ENCODE data around the gene PANX3.
"Not testable (repeated sequence)": the region's sequence is repeated elsewhere in the genome, so short reads cannot be mapped to it uniquely, and the experiment has no call there.

The PANX3 gene

GRCh38 chr11:124611064-124611463, at the start of gene PANX3:
PANX3 (plus strand) TSS chr11:124611428; CDS start chr11:124611557, 129 bp downstream.
- DNase-seq, result no peak

- DNase-seq, result no peak
Observed at GRCh38 chr11:124569697-124570096, 41.5 kb upstream of the PANX3 start, which contains the start of gene OR8A1. OR8A1 (plus strand) TSS chr11:124569997; CDS start chr11:124570120, 123 bp downstream.

- DNase-seq, result no peak
Observed at GRCh38 chr11:124570160-124570559, 41.1 kb upstream of the PANX3 start.

- DNase-seq, result no peak
Observed at GRCh38 chr11:124577716-124578427, 33.4 kb upstream of the PANX3 start.

DNA sequence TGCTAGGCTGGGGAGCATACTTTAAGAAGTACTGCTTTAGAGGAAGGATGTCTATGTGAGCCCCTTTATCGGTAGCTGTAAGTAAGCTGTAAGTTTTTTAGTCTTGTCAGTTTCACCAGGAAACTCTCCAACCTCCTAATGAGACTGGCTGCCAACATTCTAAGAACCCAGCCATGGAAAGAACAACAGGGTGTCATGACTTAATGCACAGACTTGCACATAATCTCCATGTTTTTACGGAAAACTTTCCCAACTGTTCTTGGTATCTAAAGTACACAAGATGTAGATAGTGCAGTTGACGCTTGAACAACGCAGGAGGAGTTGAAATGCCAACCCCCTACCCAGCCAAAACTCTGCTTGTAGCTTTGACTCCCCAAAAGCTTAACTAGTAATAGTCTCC, 32.5 kb upstream of the PANX3 start:
- no peak for DNase-seq

DNA sequence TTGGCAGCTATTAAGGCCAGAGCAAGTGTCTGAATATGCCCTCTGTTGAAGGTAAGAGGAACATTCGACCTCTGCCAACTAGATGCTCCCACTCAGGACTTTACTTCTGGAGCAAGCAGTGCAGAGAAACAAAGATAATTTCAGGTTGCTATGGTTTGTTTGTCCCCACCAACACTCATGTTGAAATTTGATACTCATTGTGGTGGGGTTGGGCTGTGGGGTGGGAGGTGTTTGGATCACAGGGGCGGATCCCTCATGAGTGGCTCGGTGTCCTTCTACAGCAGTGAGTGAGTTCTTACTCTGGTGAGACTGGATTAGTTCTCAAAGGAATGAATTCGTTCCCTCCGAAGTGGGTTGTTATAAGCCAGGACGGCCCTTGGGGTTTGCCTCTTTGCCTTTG, 29.4 kb upstream of the PANX3 start:
- no peak for DNase-seq

DNA sequence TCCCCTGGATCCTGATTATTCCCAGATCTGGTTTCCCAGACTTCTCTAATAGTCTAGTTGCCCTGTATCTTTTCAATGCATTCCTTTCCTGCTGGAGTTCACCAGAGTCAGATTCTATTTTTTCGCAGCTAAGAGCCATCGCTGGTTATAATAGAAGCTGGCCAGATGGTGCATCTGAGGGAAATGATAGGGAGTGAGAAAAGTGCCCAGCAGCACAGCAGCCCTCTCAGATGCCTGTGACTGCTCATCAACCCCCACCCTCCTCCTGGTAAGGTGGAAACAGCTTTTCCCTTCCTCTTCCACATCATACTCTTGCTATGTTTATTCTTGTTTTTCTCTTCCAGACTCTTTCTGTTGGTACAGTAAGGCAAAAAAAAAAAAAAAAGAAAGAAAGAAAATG, 28.7 kb upstream of the PANX3 start:
- DNase-seq, result no peak

GRCh38 chr11:124583781-124584180, 27.4 kb upstream of the PANX3 start:
- no peak for DNase-seq

DNA sequence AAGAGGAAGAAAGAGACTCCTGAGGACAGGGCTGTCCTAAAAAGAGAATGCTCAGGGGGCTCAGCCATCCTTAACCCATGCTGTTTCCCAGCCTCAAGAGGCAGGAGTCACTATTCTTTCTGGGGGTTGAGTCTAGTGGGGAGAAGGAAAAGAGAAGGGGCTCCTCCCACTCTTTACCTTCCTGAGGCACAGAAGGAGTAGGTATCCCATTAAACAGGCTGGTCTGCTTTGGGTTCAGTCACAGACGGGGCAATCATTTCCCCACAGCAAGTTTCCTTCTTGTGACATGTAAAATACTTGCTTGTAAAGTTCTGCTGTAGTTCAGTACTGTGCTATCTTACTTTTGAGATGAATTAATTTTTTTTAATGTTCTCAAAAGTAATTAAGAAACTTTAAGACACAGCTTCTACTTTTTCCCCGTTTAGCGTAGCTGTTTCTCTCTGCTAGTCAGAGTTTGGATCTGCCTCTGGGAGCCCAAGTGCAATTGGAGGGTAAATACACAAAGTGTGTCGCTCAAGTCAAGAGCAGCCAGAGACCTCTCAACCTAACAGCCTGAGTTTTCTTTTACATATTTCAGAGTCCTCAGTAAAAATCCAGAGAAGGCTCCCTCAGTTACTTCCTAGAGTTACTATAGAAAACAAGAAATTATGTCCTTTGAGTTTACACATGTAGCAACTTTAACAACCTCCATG, 26.4 kb upstream of the PANX3 start:
- DNase-seq, result no peak

DNA sequence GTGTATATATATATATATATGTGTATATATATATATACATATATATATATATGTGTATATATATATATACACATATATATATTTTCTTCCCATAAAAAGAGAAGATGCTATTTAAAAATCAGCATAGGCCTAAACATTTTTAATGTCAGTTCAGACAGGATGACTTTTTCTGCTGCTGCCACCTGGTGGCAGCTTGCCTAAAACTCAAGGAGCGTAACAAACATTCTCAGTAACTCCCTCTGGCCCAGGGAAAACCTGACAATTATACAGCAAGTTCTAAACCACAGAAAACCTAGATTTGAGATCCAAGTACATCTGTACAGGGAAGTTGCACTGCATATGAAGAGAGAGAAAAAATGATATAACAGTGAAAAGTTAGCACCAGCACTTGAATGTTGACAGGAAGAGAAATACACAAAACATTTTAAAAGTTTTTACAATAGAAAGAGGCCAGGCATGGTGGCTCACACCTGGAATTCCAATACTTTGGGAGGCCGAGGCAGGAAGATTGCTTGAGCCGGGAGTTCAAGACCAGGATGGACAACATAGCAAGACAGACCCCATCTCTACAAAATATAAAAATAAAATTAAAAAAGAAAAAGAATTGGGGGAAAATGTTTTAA, 24.9 kb upstream of the PANX3 start:
- peak; percentile 70 to 83 for DNase-seq

DNA sequence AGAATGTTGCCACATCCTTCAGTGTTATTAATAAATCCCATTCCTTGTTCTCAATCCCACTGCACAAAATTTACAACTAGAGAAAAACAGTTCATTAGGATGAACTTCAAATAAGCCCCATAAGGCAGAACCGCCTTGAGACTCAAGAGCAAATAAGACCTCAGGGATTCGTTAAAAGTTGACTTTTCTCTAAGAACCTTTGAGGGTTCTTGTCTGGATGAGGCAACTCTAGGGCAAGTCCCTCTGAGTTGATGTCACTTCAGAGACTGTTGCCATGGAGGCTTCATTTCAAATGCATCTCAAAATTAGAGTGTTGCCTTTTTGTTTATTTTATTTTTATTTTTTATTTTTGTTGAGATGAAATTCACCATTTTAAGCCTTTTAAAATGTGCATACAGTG, 19.8 kb upstream of the PANX3 start:
- no peak for DNase-seq

DNA sequence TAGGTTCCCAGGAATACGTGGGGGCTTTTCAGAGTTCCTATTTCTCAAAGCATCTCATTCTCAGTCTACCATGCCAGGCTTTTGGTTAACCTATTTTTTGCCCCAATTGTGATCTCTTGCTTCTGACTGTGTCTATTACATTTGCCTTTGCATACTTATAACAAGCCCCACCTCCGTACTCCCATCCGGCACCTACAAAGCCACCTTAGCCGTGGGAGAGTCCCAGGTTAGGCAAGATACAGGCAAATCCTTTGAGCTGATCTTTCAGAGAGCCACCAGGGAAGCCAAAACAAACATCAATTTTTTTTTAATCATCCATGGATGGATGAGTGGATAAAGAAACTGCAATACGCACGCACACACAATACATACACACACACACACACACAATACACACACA, 18.6 kb upstream of the PANX3 start:
- no peak for DNase-seq

- DNase-seq, result no peak
Observed at GRCh38 chr11:124595302-124595701, 15.9 kb upstream of the PANX3 start.

DNA sequence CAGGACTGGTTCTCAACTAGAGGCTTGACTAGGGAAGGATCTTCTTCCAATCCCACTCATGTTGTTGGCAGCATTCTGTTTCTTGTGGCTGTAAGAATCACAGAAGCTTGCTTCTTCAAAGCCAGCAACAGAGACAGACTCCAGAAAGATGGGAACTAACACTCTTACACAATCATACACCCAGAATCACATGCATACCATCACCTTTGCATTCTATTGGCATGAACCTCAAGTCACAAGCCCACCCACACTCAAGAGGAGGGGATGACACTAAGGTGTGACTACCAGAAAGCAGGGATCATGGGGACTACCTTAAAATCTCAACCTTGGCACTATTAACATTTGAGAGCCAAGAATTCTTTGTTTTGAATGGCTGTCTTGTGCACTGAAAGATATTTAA, 13.6 kb upstream of the PANX3 start:
- no peak for DNase-seq

DNA sequence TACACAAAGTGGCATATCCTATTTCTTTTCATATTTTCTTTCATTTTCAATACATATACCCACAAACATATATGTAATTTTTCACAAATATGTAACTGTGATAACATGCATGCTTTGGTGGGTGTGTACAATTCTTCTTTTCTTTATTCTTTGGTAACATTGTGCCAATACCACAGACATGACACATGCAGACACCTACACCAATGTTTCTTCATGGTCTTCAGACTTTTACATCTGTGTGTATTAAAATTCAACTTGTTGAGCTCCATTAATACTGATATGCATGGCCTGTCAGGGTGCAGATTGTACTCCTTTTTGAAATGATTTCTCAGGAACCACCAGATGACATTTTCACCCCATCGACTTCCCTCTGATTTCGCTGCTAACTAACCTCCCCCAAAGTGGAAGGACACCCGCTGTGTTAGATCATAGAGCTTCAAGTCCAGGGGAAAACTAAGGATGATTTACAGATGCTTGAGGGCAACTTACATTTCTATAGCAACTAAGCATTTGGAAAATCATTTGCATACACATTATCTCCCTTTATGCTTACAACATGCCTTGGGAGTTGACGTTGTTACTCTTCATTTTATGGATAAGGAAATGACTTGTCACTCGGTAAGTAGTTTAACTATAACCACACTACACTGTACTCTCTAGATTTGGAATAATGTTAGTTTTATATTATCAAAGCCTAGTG, 10.5 kb upstream of the PANX3 start:
- DNase-seq, result peak; percentile 77 to 90

- no peak for DNase-seq
Observed at GRCh38 chr11:124602193-124602592, 9.0 kb upstream of the PANX3 start.

DNA sequence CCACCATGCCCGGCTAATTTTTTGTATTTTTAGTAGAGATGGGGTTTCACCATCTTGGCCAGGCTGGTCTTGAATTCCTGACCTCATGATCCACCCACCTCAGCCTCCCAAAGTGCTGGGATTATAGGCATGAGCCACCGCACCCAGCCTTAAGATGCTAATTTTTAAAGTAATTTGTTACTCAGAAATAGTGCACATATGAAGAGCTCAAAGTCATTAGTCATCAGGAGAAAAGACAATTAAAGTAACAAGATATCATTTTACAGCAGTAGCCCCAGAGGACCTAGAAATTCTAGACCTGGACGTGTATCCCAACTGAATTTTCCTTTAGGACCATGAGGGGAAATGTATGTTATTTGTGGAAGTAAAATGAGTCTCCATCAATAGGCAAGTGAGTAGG, 8.5 kb upstream of the PANX3 start:
- DNase-seq, result not testable (repeated sequence)

DNA sequence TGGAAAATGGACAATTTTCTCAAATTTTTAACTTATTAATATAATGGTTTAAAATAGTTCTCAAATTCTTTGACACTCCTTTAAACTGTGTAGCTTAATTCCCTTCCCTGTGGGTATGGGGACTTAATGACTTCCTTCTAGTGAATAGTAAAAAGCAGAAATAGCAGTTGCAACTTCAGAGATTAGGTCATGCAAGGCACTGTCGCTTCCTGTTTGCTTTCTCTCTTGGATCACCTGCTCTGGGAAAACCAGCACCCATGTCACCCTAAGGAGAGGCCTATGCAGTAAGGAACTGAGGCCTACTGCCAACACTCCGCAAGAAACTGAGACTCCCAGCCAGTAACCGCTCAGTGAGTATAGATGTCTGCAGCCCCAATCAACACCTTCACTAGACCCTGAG, 5.5 kb upstream of the PANX3 start:
- no peak for DNase-seq

DNA sequence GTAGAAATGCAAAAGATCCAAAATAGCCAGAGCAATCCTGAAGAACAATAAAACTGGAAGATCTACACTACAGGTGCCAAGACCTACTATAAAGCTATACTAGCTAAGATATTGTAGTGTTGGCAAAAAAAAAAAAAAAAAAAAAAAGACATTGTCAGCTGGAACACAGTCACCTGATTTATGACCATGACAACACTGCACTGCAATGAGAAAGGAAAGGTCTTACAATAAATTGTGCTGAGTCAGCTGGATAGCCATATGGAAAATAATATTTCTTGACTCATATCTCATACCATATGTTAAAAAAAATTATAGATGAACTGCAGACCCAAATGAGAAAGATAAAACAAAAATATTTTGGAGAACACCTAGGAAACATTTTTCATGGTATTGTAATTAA, 3.1 kb upstream of the PANX3 start:
- no peak for DNase-seq

GRCh38 chr11:124610295-124610694, 933 bp upstream of the PANX3 start:
- no peak for DNase-seq

GRCh38 chr11:124612045-124612444, 817 bp downstream of the PANX3 start:
- DNase-seq, result peak; percentile 17 to 28

DNA sequence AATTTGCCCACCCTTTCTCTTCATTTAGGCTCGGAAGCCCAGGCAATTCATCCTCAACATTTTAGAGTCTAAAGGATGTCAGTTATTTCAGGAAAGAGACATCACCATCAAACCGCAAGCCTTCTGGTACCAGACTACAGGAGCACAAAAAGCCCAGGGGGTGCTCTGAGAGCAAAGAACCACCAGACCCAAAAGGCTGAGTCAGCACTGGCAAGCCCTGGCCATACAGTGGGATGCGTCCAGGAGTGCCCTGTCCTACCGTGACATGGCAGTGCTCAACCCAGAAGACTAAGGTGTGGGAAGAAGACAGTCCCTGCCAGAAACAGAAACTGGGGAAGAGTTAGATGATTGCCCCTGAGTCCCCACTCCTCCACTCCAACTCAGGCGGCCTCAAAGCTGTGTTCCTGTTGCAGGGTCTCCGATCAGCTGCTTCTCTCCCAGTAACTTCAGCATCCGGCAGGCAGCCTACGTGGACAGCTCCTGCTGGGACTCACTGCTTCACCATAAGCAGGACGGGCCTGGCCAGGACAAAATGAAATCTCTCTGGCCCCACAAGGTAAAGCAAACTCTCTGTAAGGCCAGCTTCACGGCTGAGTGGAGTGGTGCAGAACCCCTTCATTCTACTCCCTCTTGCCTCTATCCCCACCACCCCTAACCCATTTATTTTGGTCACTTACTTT, 1.5 kb downstream of the PANX3 start:
- no peak for DNase-seq

DNA sequence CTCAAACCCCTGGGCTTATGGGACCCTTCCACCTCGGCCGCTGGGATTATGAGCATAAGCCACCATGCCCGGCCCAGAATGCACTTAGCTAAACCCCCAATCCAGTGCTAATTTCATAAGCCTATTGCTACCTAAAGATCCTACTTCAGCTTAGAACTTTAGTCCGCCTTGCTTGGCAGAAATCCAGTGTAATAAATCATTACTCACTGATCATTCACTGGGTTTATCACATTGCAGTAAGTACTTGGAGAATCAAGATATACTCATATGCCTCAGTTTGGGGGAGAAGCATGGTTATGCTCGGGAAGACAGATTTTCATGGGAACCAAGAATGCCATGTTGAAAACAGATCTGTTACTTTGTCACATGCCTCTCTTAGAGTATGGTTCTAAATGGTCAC, 7.6 kb downstream of the PANX3 start:
- no peak for DNase-seq
